ENCODE results near the gene CDYL. TPM values are rescaled to one million over a fixed set of nuclear protein-coding genes. Genes with fewer than 3 reads are reported as not detected.
A peak's percentile ranks its signal among the peaks of the same experiment; 100 is the strongest.

CDYL gene
- total RNA-seq, 2 experiments from 2014 or later = 40.8 to 43.4 TPM

DNA sequence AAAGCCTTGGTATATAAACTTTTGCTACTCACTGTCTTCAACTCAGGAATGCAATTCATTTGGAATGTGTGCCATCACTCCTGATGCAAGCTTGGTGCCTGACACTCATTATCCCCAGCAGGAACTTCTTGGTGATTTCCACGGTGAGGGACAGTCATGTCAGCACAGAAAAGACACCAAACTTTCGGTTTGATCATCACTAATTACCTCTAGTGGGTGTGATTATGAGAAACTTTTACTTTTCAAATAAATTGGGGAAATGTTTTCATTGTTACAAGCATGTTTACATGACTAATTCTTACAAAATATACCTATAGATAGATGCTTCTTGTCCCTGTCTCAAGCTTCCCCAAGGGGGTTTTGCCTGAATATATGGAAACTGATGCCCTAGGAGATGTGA is 186.7 kb downstream of the CDYL start:
- H3K36me3 Mint-ChIP-seq = no peaks in the 10 kb centered on the region
- H3K4me1 Mint-ChIP-seq = no peaks in the 10 kb centered on the region
- DNase-seq (no peak), ATAC-seq (no peak)
- H3K27ac Mint-ChIP-seq = no peak overlapping the region
- H3K9me3 Mint-ChIP-seq (ENCODE audit: low read depth) = no peaks in the 10 kb centered on the region
- H3K4me3 Mint-ChIP-seq = no peak overlapping the region
- CTCF ChIA-PET = no interaction called here
- H3K27me3 Mint-ChIP-seq = peaks cover 24% of the 10 kb centered on the region

DNA sequence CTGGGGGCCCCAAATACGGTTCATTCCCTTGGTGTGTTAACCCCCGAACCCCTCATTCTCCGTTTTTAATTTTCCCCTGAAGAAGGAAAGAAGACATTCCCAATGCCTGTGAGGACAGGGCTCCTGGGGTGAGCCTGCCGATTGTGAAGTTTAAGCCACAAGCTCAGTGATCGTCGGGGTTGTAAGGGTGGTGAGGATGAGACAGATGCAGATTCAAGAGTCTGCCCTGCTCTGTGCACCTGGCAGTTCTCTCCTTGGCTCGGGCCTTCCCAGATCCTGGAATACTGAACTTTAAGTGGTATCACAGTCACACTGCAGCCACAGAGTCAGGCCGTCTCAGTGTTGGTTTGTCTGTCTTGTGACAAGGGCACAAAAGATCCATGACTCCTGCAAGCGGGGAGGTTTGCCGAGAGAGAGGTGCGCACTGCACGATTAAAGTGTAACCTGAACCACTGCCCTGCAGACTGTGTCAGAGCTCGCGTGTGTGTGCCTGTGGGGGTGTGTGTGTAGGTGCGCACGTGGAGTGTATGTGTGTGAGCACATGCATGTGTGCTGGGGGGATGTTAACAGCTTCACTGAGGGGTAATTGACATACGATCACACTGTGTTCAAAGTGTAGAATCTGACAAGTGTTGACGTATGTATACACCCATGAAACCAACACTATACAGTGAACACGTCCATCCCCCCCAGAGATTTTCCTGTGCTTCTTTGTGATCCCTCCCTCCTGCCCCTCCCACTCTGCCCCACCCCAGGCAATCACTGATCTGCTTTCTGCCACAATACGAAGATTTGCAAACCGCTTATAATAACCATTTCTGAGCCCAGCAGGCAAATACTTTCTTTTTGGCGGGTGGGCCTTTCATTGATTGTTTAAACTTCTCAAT is 188.7 kb downstream of the CDYL start:
- H3K27ac Mint-ChIP-seq = no peak overlapping the region
- no peak overlapping the region for H3K4me3 Mint-ChIP-seq
- CTCF ChIA-PET = no interaction called here
- no peaks in the 10 kb centered on the region for H3K9me3 Mint-ChIP-seq (ENCODE audit: low read depth)
- DNase-seq = peak; percentile 5
- H3K4me1 Mint-ChIP-seq = no peaks in the 10 kb centered on the region
- H3K27me3 Mint-ChIP-seq = peaks cover 16% of the 10 kb centered on the region
- no peaks in the 10 kb centered on the region for H3K36me3 Mint-ChIP-seq
- ATAC-seq = no peak

GRCh38 chr6:4965562-4966389 is 189.6 kb downstream of the CDYL start:
- no peak overlapping the region for H3K4me3 Mint-ChIP-seq
- no peaks in the 10 kb centered on the region for H3K36me3 Mint-ChIP-seq
- H3K9me3 Mint-ChIP-seq (ENCODE audit: low read depth) = no peaks in the 10 kb centered on the region
- no peak for ATAC-seq
- no peaks in the 10 kb centered on the region for H3K4me1 Mint-ChIP-seq
- peaks cover 10% of the 10 kb centered on the region for H3K27me3 Mint-ChIP-seq
- no peak overlapping the region for H3K27ac Mint-ChIP-seq
- peak; percentile 21 for DNase-seq
- CTCF ChIA-PET = no interaction called here

- Mint-ChIP-seq H3K36me3 (no peaks in the 10 kb centered on the region), H3K27me3 (peaks cover 10% of the 10 kb centered on the region), H3K27ac (no peak overlapping the region), H3K4me3 (no peak overlapping the region), H3K4me1 (no peaks in the 10 kb centered on the region), H3K9me3 (ENCODE audit: low read depth) (no peaks in the 10 kb centered on the region)
- ATAC-seq = no peak
- CTCF ChIA-PET = no interaction called here
- peak; percentile 19 for DNase-seq
Measured at GRCh38 chr6:4967301-4968030, 191.3 kb downstream of the CDYL start.

DNA sequence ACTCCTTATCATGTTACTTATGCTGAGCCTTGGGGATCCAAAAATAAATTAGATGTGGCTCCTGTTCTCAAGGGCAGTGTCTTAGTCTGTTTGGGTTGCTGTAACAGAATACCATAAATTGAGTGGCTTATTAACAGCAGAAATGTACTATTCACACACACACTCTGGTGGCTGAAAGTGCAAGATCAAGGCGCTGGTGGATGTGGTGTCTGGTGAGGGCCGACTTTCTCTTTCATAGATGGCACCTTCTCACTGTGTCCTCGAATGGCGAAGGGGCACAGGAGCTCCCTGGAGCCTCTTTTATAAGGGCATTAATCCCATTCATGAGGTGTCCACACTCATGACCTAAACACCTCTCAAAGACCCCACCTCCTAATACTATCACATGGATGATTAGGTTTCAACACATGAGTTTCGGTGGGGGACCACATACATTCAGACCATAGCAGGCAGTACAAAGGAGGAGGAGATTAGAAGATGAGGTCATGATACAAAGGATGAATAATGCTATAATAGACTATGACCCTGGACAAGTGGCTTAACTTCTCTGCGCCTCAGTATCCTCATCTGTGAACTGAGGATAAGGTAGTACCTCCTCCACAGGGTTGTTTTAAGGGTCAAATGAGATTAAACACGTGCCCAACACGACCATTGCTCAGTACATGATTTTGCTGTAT is 193.5 kb downstream of the CDYL start:
- Mint-ChIP-seq H3K27ac (no peak overlapping the region), H3K9me3 (ENCODE audit: low read depth) (no peaks in the 10 kb centered on the region), H3K4me3 (no peak overlapping the region), H3K27me3 (peaks cover 8% of the 10 kb centered on the region), H3K4me1 (no peaks in the 10 kb centered on the region), H3K36me3 (no peaks in the 10 kb centered on the region)
- DNase-seq (peak; percentile 31), ATAC-seq (no peak)
- CTCF ChIA-PET = no interaction called here

DNA sequence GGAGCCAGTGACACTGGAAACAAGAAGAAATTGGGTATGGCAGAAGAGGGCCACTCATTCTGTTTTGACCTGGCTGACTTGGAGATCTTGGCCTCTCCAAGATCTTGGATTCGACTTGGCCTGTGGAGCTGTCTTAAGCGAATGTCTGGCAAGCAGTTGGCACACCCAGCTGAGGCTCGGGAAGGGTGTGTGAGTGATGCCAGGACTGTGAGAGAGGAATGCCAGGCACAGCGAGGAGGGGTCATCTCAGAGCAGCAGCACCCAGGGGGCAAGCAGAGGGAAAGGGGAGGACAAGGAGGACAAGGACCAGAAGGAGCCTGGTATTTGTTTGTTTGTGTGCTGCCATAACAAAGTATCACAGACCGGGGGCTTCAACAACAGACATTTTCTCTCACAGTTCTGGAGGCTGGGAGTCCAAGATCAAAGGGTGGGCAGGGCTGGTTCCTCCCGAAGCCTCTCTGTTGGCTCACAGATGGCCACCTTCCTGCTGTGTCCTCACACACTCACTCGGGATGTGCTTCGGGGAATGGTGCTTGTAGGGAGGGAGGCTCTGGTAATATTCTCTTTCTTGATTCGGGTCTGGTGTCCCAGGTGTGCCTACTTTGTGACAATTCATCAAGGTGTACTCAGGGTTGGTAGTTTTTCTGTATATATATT is 194.7 kb downstream of the CDYL start:
- H3K9me3 Mint-ChIP-seq (ENCODE audit: low read depth) = no peaks in the 10 kb centered on the region
- H3K4me3 Mint-ChIP-seq = no peak overlapping the region
- ATAC-seq (no peak), DNase-seq (peak; percentile 9)
- no peak overlapping the region for H3K27ac Mint-ChIP-seq
- CTCF ChIA-PET = no interaction called here
- H3K27me3 Mint-ChIP-seq = peaks cover 6% of the 10 kb centered on the region
- no peaks in the 10 kb centered on the region for H3K4me1 Mint-ChIP-seq
- H3K36me3 Mint-ChIP-seq = no peaks in the 10 kb centered on the region

- H3K27me3 Mint-ChIP-seq = peaks cover 8% of the 10 kb centered on the region
- H3K27ac Mint-ChIP-seq = no peak overlapping the region
- H3K4me3 Mint-ChIP-seq = no peak overlapping the region
- no peaks in the 10 kb centered on the region for H3K9me3 Mint-ChIP-seq (ENCODE audit: low read depth)
- no peaks in the 10 kb centered on the region for H3K4me1 Mint-ChIP-seq
- no peaks in the 10 kb centered on the region for H3K36me3 Mint-ChIP-seq
- CTCF ChIA-PET = no interaction called here
- ATAC-seq = no peak
- DNase-seq = no peak
Measured at GRCh38 chr6:4971851-4972250, 195.6 kb downstream of the CDYL start.

- H3K27me3 Mint-ChIP-seq = peaks cover 8% of the 10 kb centered on the region
- no peak overlapping the region for H3K27ac Mint-ChIP-seq
- H3K36me3 Mint-ChIP-seq = no peaks in the 10 kb centered on the region
- CTCF ChIA-PET = no interaction called here
- no peak for DNase-seq
- H3K4me1 Mint-ChIP-seq = no peaks in the 10 kb centered on the region
- no peaks in the 10 kb centered on the region for H3K9me3 Mint-ChIP-seq (ENCODE audit: low read depth)
- ATAC-seq = no peak
- H3K4me3 Mint-ChIP-seq = no peak overlapping the region
Measured at GRCh38 chr6:4972438-4972837, 196.2 kb downstream of the CDYL start.

GRCh38 chr6:4973415-4973814 is 197.2 kb downstream of the CDYL start:
- CTCF ChIA-PET = no interaction called here
- Mint-ChIP-seq H3K9me3 (ENCODE audit: low read depth) (no peaks in the 10 kb centered on the region), H3K27me3 (peaks cover 8% of the 10 kb centered on the region), H3K4me3 (no peak overlapping the region), H3K36me3 (no peaks in the 10 kb centered on the region), H3K27ac (no peak overlapping the region), H3K4me1 (no peaks in the 10 kb centered on the region)
- ATAC-seq = no peak
- no peak for DNase-seq

DNA sequence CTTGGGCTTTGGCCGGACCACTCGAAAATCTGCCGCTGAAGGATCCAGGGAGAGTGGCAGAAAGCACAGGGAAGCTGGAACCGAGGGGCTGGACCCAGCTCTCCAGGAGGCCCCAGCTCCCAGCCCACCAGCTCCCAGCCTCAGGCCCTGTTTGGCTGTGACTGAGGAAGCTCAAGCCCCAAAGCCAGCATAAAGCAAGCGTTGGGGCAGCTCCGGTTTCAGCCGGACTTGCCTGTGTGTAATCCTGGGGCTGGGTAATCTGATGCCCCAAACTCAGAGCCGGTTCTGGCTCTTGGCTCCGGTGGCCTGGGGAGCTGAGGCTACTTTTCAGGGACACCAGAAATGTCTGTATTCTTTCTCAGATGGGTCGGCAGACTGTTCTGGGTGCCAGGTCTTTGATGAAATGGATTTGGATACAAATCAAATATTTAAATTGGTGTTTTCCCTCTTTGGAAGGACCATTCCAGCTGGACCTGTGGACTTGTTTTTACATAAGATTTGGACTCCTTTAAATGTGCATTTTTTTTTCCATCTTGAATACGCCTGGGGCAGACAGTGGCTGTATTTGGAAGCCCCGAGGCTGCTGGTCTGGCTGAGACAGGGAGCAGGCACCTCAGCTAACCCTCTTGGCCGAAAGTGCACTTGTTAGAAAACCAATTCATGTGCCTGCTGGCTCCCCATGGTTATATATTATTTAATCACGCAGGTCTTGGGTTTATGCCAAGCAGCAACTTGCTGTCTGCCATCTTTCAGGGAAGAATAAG is 198.0 kb downstream of the CDYL start:
- DNase-seq = no peak
- no peaks in the 10 kb centered on the region for H3K9me3 Mint-ChIP-seq (ENCODE audit: low read depth)
- ATAC-seq = no peak
- no peaks in the 10 kb centered on the region for H3K36me3 Mint-ChIP-seq
- H3K4me1 Mint-ChIP-seq = no peaks in the 10 kb centered on the region
- H3K27ac Mint-ChIP-seq = no peak overlapping the region
- H3K27me3 Mint-ChIP-seq = peaks cover 8% of the 10 kb centered on the region
- CTCF ChIA-PET = no interaction called here
- no peak overlapping the region for H3K4me3 Mint-ChIP-seq

GRCh38 chr6:4974962-4975361 is 198.8 kb downstream of the CDYL start:
- CTCF ChIA-PET = no interaction called here
- no peak overlapping the region for H3K4me3 Mint-ChIP-seq
- peaks cover 8% of the 10 kb centered on the region for H3K27me3 Mint-ChIP-seq
- DNase-seq = no peak
- peaks cover 3% of the 10 kb centered on the region for H3K9me3 Mint-ChIP-seq (ENCODE audit: low read depth)
- H3K36me3 Mint-ChIP-seq = peaks cover 2% of the 10 kb centered on the region
- no peak for ATAC-seq
- H3K27ac Mint-ChIP-seq = no peak overlapping the region
- no peaks in the 10 kb centered on the region for H3K4me1 Mint-ChIP-seq

GRCh38 chr6:4975506-4975905 is 199.3 kb downstream of the CDYL start:
- Mint-ChIP-seq H3K4me1 (no peaks in the 10 kb centered on the region), H3K27ac (no peak overlapping the region), H3K9me3 (ENCODE audit: low read depth) (peaks cover 3% of the 10 kb centered on the region), H3K27me3 (peaks cover 8% of the 10 kb centered on the region), H3K4me3 (no peak overlapping the region), H3K36me3 (peaks cover 2% of the 10 kb centered on the region)
- ATAC-seq (no peak), DNase-seq (no peak)
- CTCF ChIA-PET = no interaction called here

Measured in activated CD8-positive, alpha-beta memory T cell treated with anti-CD3 and anti-CD28 coated beads, Interleukin-2, amount 10 ng/mL, durations not matched to agents 7 days and 5 days (primary cell).